Measurements from ENCODE around the gene ATRNL1.

ATRNL1 gene

DNA sequence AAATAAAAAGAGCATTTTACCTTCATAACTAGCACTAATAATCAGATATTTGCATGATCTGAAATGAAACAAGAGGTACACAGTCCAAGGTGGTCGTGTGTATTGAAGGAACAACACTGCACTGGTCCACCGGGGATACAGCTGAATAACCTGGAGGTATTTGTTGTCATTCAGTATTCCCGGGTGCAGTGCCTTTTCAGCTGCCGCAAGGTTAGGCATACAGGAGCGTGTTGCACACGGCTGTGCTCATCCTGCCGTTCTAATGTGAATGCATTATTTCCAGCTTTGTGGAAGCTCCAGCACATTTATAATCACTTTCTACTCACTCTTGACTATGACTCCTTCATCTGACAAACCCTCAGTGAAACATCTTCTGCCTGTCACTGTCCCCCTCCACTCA lies 802.0 kb downstream of the ATRNL1 start:
- H3K4me1 ChIP-seq (ENCODE audit: control insufficient read depth in 1 of 2, insufficient read depth in 2 of 2, low read length in 2 of 2), result no peaks in the 10 kb centered on the region
- H3K79me2 ChIP-seq (ENCODE audit: control insufficient read depth, insufficient read depth, low read length, poor library complexity), result no peaks in the 10 kb centered on the region
- H3K23ac ChIP-seq (ENCODE audit: low read length), result no peak overlapping the region
- H2BK5ac ChIP-seq (ENCODE audit: low read depth, low read length, poor library complexity), result no peak overlapping the region
- no peak overlapping the region for H2AFZ ChIP-seq (ENCODE audit: insufficient read depth, low read length, poor library complexity)
- no peaks in the 10 kb centered on the region for H3K79me1 ChIP-seq (ENCODE audit: low read length)
- no CpG with 5 or more reads among the region's 7 CpGs for WGBS (ENCODE audit: extremely low coverage, insufficient coverage, insufficient read length)
- H4K8ac ChIP-seq (ENCODE audit: low read depth, low read length), result no peak overlapping the region
- H3K18ac ChIP-seq (ENCODE audit: low read length), result no peak overlapping the region
- no peak overlapping the region for H3K4ac ChIP-seq (ENCODE audit: low read depth, low read length)
- H3K14ac ChIP-seq (ENCODE audit: low read length), result no peak overlapping the region
- no peak overlapping the region for H3K4me3 ChIP-seq (ENCODE audit: low read depth, low read length)
- DNase-seq, result no peak
- H2AK5ac ChIP-seq (ENCODE audit: low read length), result no peak overlapping the region
- no peak overlapping the region for H2BK120ac ChIP-seq (ENCODE audit: insufficient read depth, low read length, poor library complexity)
- no peak overlapping the region for H4K91ac ChIP-seq (ENCODE audit: low read depth, low read length)
- H4K12ac ChIP-seq (ENCODE audit: low read depth, low read length), result no peak overlapping the region
- no peak overlapping the region for H3K4me2 ChIP-seq (ENCODE audit: low read length)
- H3K9ac ChIP-seq (ENCODE audit: low read length), result no peak overlapping the region
- no peaks in the 10 kb centered on the region for H3K27me3 ChIP-seq (ENCODE audit: insufficient read depth, low read length)
- no peak overlapping the region for H3K27ac ChIP-seq (ENCODE audit: low read depth, low read length)
- H3K36me3 ChIP-seq (ENCODE audit: control insufficient read depth in 1 of 2, insufficient read depth in 2 of 2, low read length in 2 of 2), result no peaks in the 10 kb centered on the region
- H3K9me3 ChIP-seq (ENCODE audit: insufficient read depth, low read depth, low read length), result peaks cover 2% of the 10 kb centered on the region
- H2BK12ac ChIP-seq (ENCODE audit: low read length), result no peak overlapping the region

DNA sequence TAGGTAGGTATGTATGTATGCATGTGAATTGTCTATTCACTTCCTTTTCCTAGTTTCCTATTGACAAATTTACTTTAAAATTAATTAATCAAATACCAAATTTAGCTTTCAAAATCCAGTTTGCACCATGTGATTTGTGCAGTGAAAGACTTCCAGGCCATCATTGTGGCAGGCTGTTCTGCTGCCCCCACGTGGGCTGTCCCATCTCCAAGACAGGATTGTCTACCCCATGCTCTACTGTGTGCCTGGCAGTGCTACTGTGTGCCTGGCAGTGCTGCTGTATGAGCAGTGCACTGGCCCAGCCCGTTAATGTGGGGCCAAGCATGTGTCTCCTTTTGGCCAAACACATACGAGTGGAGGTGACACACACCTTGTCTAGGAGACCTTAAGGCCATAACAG lies 805.1 kb downstream of the ATRNL1 start:
- H4K12ac ChIP-seq (ENCODE audit: low read depth, low read length), result no peak overlapping the region
- no peak overlapping the region for H2BK5ac ChIP-seq (ENCODE audit: low read depth, low read length, poor library complexity)
- H3K23ac ChIP-seq (ENCODE audit: low read length), result no peak overlapping the region
- H3K4ac ChIP-seq (ENCODE audit: low read depth, low read length), result no peak overlapping the region
- no peak overlapping the region for H2AFZ ChIP-seq (ENCODE audit: insufficient read depth, low read length, poor library complexity)
- no peak overlapping the region for H4K91ac ChIP-seq (ENCODE audit: low read depth, low read length)
- H3K27me3 ChIP-seq (ENCODE audit: insufficient read depth, low read length), result no peaks in the 10 kb centered on the region
- no peak overlapping the region for H3K4me2 ChIP-seq (ENCODE audit: low read length)
- no peak overlapping the region for H3K18ac ChIP-seq (ENCODE audit: low read length)
- no peak overlapping the region for H3K9ac ChIP-seq (ENCODE audit: low read length)
- H3K36me3 ChIP-seq (ENCODE audit: control insufficient read depth in 1 of 2, insufficient read depth in 2 of 2, low read length in 2 of 2), result no peaks in the 10 kb centered on the region
- no peak overlapping the region for H2BK12ac ChIP-seq (ENCODE audit: low read length)
- WGBS (ENCODE audit: extremely low coverage, insufficient coverage, insufficient read length), result no CpG with 5 or more reads among the region's 3 CpGs
- H3K27ac ChIP-seq (ENCODE audit: low read depth, low read length), result no peak overlapping the region
- no peak overlapping the region for H2AK5ac ChIP-seq (ENCODE audit: low read length)
- DNase-seq, result no peak
- H4K8ac ChIP-seq (ENCODE audit: low read depth, low read length), result no peak overlapping the region
- H3K79me1 ChIP-seq (ENCODE audit: low read length), result no peaks in the 10 kb centered on the region
- H3K4me3 ChIP-seq (ENCODE audit: low read depth, low read length), result no peak overlapping the region
- no peaks in the 10 kb centered on the region for H3K4me1 ChIP-seq (ENCODE audit: control insufficient read depth in 1 of 2, insufficient read depth in 2 of 2, low read length in 2 of 2)
- no peak overlapping the region for H3K14ac ChIP-seq (ENCODE audit: low read length)
- H3K79me2 ChIP-seq (ENCODE audit: control insufficient read depth, insufficient read depth, low read length, poor library complexity), result no peaks in the 10 kb centered on the region
- H3K9me3 ChIP-seq (ENCODE audit: insufficient read depth, low read depth, low read length), result peaks cover 2% of the 10 kb centered on the region
- H2BK120ac ChIP-seq (ENCODE audit: insufficient read depth, low read length, poor library complexity), result no peak overlapping the region

DNA sequence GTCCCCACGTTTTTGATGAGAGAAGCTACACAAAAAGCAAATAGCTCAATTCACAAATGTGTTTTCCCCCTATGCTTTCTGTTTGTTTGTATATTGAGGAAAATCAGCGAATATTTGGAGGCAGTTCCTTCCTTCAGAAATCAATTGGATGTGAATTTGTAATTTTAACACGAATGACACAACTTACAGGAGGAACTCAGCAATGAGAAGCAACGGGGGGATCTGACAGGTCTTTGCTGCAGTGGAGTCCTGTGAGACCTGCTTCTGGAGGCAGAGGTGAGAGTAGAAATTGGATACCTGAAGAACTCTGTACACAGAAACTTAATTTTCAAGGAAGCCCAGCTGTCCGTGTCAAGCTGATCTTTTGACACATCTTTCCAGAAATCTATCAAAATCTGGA lies 809.4 kb downstream of the ATRNL1 start:
- Histone ChIP-seq H3K9me3 (ENCODE audit: insufficient read depth, low read depth, low read length) (peaks cover 2% of the 10 kb centered on the region), H3K4ac (ENCODE audit: low read depth, low read length) (no peak overlapping the region), H3K4me2 (ENCODE audit: low read length) (no peak overlapping the region), H3K79me2 (ENCODE audit: control insufficient read depth, insufficient read depth, low read length, poor library complexity) (no peaks in the 10 kb centered on the region), H3K4me3 (ENCODE audit: low read depth, low read length) (no peak overlapping the region), H2AK5ac (ENCODE audit: low read length) (no peak overlapping the region), H3K36me3 (ENCODE audit: control insufficient read depth in 1 of 2, insufficient read depth in 2 of 2, low read length in 2 of 2) (no peaks in the 10 kb centered on the region), H4K91ac (ENCODE audit: low read depth, low read length) (no peak overlapping the region), H4K12ac (ENCODE audit: low read depth, low read length) (no peak overlapping the region), H2BK120ac (ENCODE audit: insufficient read depth, low read length, poor library complexity) (no peak overlapping the region), H3K27ac (ENCODE audit: low read depth, low read length) (no peak overlapping the region), H3K14ac (ENCODE audit: low read length) (no peak overlapping the region), H2BK12ac (ENCODE audit: low read length) (no peak overlapping the region), H3K23ac (ENCODE audit: low read length) (no peak overlapping the region), H3K9ac (ENCODE audit: low read length) (no peak overlapping the region), H3K18ac (ENCODE audit: low read length) (no peak overlapping the region), H3K79me1 (ENCODE audit: low read length) (no peaks in the 10 kb centered on the region), H4K8ac (ENCODE audit: low read depth, low read length) (no peak overlapping the region), H3K4me1 (ENCODE audit: control insufficient read depth in 1 of 2, insufficient read depth in 2 of 2, low read length in 2 of 2) (no peaks in the 10 kb centered on the region), H3K27me3 (ENCODE audit: insufficient read depth, low read length) (no peaks in the 10 kb centered on the region), H2BK5ac (ENCODE audit: low read depth, low read length, poor library complexity) (no peak overlapping the region), H2AFZ (ENCODE audit: insufficient read depth, low read length, poor library complexity) (no peak overlapping the region)
- WGBS (ENCODE audit: extremely low coverage, insufficient coverage, insufficient read length), result no CpG with 5 or more reads among the region's 5 CpGs
- DNase-seq, result no peak

DNA sequence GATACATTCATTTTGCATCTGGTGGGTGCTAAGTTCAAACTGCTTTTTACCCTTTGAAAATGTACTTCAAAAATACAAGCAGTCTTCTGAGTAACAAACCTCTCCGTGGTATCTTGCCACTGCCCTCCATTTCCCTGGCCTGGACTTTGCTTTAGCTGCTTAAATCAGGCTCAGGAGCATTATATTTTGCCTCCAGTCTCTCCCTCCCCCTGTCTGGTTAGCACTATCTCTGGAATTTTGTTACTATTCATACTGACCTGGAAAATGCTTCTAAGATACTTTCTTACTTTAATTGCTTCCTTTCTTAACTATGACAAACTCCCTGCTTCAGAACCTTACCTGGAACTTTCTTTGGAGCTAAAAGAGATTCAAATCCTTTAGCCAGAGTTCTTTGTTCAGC lies 810.0 kb downstream of the ATRNL1 start:
- H2AFZ ChIP-seq (ENCODE audit: insufficient read depth, low read length, poor library complexity), result no peak overlapping the region
- H3K4ac ChIP-seq (ENCODE audit: low read depth, low read length), result no peak overlapping the region
- H4K91ac ChIP-seq (ENCODE audit: low read depth, low read length), result no peak overlapping the region
- no peak overlapping the region for H3K4me2 ChIP-seq (ENCODE audit: low read length)
- no peak for DNase-seq
- H3K9me3 ChIP-seq (ENCODE audit: insufficient read depth, low read depth, low read length), result peaks cover 2% of the 10 kb centered on the region
- no peaks in the 10 kb centered on the region for H3K36me3 ChIP-seq (ENCODE audit: control insufficient read depth in 1 of 2, insufficient read depth in 2 of 2, low read length in 2 of 2)
- no peak overlapping the region for H3K9ac ChIP-seq (ENCODE audit: low read length)
- H4K8ac ChIP-seq (ENCODE audit: low read depth, low read length), result no peak overlapping the region
- no peaks in the 10 kb centered on the region for H3K79me2 ChIP-seq (ENCODE audit: control insufficient read depth, insufficient read depth, low read length, poor library complexity)
- H2BK120ac ChIP-seq (ENCODE audit: insufficient read depth, low read length, poor library complexity), result no peak overlapping the region
- no peak overlapping the region for H2BK12ac ChIP-seq (ENCODE audit: low read length)
- no peaks in the 10 kb centered on the region for H3K27me3 ChIP-seq (ENCODE audit: insufficient read depth, low read length)
- H3K23ac ChIP-seq (ENCODE audit: low read length), result no peak overlapping the region
- no peak overlapping the region for H4K12ac ChIP-seq (ENCODE audit: low read depth, low read length)
- H2BK5ac ChIP-seq (ENCODE audit: low read depth, low read length, poor library complexity), result no peak overlapping the region
- no peak overlapping the region for H3K18ac ChIP-seq (ENCODE audit: low read length)
- no peak overlapping the region for H3K4me3 ChIP-seq (ENCODE audit: low read depth, low read length)
- H3K14ac ChIP-seq (ENCODE audit: low read length), result no peak overlapping the region
- no peak overlapping the region for H2AK5ac ChIP-seq (ENCODE audit: low read length)
- no peaks in the 10 kb centered on the region for H3K79me1 ChIP-seq (ENCODE audit: low read length)
- no peaks in the 10 kb centered on the region for H3K4me1 ChIP-seq (ENCODE audit: control insufficient read depth in 1 of 2, insufficient read depth in 2 of 2, low read length in 2 of 2)
- no CpG with 5 or more reads among the region's 1 CpG for WGBS (ENCODE audit: extremely low coverage, insufficient coverage, insufficient read length)
- no peak overlapping the region for H3K27ac ChIP-seq (ENCODE audit: low read depth, low read length)

Data from trophoblast cell (in vitro differentiated cells and primary cell).